ENCODE measurements around the gene FGF21.

GRCh38 chr19:48772503-48772953 is 17.2 kb downstream of the FGF21 start:
- TF ChIP-seq CTCF (IDR thresholded peaks at IDR 0.05), result no peak
- TF ChIP-seq EHF (CRISPR knock-in tag; IDR thresholded peaks at IDR 0.05), result no peak
- no peak for TF ChIP-seq POLR2A (IDR thresholded peaks at IDR 0.05; ENCODE audit: low read length)
- no peak for TF ChIP-seq EP300 (IDR thresholded peaks at IDR 0.05)
- no peak for TF ChIP-seq BHLHE40 (IDR thresholded peaks at IDR 0.05; ENCODE audit: low read depth, low read length)
- TF ChIP-seq CEBPB (IDR thresholded peaks at IDR 0.05), result no peak
- TF ChIP-seq E2F6 (IDR thresholded peaks at IDR 0.05; ENCODE audit: borderline replicate concordance, low read depth), result no peak

Measured in A549 (cell line).